NCI-H226 (cell line): ENCODE data around the gene SCART1.
"Not testable (repeated sequence)": the region's sequence is repeated elsewhere in the genome, so short reads cannot be mapped to it uniquely, and the experiment has no call there.

Experiments used
- DNase-seq: peaks from one replicate; pipeline ENCODE4 v3.0.0-alpha.2; 2015

Gene SCART1

DNA sequence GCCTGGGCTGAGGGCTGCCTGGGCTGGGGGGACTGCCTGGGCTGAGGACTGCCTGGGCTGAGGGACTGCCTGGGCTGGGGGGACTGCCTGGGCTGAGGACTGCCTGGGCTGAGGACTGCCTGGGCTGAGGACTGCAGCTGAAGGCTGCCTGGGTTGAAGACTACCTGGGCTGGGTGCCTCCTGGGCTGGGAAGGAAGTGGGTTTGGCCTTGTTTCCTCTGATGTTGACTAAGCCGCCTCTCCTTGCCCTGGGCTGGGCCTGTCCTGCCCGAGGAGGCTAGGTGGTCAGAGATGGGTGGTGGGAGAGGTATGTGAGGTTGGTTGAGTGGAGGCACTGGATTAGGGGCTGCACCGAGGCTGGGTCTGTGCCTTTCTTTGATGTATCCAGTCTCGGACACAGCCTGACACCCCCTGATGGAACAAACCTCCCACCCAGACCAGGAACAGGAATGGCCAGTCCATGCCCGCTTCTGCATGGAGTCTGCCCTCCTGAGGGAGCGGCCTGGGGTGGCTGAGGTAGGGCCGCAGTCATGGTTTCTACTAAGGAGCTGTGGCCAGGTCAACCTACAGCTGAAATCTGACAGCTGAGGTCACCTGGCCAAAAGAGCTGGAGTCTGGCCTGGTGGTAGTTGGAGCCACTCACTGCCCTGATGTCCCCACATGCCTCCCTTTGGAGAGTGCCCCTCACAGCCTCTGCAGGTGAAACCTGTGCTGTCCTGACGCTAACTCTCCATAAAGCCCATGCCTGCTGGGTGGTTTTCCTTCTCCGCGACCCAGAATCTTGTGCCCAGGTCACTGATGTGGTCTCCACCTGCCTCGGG lies 22.3 kb downstream of the SCART1 start:
- no peak for DNase-seq

DNA sequence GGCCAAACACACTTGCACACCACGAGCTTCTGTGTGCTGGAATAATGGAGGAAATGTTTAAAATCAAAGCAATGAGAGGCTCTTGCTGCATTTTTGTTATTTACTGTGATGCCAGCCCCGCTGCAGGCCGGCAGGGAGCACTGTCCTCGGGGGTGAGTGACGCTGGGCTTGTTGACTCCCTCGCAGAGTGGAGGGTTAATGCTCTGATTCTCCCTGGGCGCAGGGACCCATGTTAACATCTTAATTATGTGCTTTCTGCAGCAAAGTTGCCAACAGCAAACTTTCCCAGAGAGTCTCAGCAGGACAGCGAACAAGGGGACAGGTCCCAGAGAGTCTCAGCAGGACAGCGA lies 22.9 kb downstream of the SCART1 start:
- no peak for DNase-seq

DNA sequence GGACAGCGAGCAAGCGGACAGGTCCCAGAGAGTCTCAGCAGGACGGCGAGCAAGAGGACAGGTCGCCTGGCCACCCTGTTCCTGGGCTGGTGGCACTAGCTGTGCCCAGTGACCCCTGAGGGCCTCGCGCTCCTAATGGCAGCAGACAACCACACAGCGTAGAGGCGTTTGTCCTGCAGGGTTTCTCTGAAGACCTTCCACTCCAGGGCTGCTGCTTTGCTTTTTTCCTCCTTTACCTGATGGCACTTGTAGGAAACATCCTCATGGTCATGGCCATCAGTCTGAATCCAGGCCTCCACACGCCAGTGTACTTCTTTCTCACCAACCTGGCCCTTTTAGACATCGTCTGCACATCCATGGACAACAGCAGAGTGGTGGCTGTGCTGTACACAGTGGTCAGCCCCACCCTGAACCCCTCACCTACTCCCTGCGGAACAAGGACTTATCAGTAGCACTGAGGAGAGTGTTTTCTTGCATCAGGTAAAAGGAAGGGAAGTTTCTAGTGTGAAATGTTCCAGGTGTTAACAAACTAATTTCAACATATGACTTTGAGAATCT lies 27.4 kb downstream of the SCART1 start:
- no peak for DNase-seq

DNA sequence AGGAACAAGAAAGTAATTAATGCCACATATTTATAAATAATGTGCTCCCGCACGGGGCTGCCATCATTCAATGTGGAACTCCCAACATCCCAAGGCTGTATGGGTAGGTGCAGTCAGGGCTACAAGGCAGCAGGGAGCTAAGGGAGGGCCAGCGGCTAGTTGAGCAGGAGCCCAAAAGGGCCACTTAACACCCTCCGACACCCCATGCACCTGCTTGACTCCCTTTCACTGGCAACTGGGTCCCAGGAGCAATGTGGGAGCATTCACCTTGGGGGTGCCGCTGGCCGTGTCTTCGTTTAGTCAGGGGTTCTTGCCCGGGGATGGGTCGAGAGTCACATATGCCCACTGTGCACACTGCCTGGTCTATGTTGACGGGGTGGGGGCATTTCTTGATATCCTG lies 27.9 kb downstream of the SCART1 start:
- no peak for DNase-seq

DNA sequence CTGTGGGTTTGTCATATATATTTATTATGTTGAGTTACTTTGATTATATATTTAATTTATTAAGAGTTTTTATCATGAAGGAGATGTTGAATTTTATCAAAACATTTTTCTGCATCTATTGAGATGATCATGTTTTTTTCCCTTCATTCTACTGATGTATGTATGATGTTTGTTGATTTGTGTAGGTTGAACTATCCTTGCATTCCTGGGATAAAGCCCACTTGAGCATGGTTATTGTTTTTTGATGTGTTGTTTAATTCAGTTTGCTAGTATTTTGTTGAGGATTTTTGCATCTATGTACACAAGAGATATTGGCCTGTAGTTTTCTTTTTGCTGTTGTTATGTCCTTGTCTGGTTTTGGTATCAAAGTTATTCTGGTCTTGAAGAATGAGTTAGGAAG lies 31.1 kb downstream of the SCART1 start:
- DNase-seq = no peak

DNA sequence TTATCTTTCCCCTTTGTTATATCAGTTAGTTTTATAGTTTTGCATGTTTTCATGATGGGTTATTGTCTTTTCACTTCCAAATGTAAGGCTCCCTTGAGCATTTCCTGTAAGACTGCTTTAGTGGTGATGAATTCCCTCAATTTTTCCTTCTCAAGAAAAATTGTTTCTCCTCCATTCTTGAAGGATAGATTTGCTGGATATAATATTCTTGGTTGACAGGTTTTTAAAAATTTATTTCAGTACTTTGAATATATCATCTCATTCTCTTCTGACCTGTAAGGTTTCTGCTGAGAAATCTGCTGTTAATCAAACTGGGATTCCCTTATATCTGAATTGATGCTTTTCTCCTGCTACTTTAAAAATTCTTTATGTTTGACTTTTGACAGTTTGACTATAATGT lies 33.3 kb downstream of the SCART1 start:
- DNase-seq = no peak

DNA sequence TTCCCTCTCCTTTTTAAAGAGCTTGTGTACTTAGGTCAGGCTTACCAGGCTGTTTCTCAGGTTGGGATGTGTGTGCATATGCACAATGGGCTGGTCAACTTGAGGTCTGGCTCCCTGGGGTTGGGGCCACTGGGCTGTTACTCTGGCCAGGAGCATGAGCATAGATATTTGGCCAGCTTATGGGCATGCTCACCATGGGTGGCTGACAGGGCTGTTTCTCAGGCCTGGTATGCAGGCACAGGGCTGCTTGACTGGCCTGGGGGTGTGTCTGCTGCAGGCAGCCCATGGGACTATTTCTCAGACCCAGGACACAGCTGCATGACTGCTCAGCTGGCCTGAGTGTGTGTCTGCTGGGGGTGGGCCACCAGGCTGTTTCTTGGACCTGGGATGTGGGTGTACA lies 34.6 kb downstream of the SCART1 start:
- DNase-seq = no peak

DNA sequence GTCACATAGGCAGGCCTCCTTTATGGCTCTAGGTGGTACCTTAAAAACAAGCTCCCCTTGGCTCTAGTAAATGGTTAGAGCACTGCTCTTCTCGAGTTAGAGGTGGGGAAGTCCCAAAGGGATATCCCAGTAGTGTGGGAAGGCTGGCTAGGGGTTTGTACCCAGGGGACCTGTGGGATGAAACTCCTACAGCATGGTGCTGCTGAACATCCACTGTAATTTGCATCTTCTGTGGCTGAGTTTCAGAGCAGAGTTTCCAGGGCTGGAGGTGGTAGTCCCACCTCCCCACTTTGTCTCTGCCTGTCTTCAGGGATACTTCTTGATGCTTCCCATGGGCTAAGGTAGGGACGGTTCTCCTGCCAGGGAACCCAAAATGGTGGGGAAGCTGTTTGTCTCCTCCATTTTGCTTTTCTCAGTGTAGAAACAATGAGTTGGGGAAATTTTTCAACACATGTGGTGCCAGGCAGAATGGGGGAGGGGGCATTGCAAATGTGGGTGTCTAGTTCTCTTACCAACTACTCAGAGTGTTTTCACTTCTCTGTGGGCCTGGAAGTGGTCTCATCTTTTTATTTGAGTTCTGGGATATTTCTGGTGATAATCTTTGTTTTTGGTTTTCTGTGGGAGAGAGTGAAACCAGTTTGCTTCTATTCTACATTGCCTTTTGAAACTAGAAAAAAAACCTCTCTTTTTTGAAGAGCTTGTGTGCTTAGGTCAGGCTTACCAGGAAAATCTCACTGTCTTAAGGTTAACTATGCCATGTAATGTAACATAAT lies 36.3 kb downstream of the SCART1 start:
- no peak for DNase-seq

DNA sequence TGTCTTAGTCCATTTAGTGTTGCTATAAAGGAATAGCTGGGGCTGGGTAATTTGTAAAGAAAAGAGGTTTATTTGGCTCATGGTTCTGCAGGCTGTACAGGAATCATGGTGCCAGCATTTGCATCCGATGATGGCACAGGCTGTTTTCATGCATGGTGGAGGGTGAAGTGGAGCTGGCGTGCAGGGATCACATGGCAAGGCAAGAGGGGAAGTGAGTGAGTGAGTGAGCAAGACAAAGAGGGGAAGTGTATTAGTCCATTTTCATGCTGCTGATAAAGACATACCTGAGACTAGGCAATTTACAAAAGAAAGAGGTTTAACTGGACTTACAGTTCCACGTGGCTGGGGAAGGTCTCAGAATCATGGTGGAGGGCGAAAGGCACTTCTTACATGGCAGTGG lies 39.8 kb downstream of the SCART1 start:
- DNase-seq = not testable (repeated sequence)

DNA sequence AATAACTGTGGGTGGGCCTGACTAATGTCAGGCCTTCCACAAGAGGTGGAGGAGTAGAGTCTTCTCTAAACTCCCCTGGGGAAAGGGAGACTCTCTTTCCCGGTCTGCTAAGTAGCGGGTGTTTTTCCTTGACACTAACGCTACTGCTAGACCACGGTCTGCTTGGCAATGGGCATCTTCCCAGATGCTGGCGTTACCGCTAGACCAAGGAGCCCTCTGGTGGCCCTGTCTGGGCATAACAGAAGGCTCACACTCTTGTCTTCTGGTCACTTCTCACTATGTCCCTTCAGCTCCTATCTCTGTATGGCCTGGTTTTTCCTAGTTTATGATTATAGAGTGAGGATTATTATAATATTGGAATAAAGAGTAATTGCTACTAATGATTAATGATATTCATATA lies 43.6 kb downstream of the SCART1 start:
- not testable (repeated sequence) for DNase-seq

DNA sequence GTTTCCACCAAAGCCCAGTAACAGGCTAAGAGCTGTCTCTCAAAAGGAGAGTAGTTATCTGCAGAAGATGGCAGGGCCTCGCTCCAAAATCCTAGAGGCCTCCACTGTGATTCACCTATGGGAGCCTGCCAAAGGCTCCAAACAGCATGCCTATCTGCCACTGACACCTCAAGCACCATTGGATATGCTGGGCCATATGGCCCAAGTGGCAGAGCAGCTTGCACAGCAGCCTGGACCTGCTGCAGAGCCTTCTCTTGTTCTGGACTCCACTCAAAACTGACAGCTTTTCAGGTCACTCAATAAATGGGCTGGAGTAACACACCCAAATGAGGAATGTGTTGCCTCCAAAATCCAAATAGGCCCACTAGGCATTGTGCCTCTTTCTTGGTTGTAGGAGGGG lies 45.4 kb downstream of the SCART1 start:
- not testable (repeated sequence) for DNase-seq

DNA sequence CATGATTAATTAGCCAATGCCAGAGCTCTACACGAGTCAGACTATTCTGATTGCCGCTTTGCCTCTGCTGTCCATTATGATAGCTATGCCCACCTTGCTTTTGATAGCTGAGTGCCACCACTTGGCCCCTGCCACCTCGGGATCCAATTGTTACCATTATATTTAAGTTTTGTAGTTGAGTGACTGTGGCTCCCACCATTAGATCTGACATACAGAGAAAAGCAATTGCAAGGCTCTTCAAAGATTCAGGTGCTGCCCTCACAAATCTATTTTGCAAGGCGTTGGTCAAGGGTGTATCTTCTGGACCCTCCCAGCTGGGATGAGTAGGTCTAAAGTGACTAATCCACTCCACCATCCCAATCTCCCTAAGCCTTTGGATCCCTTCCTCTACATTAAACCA lies 47.2 kb downstream of the SCART1 start:
- DNase-seq = not testable (repeated sequence)

DNA sequence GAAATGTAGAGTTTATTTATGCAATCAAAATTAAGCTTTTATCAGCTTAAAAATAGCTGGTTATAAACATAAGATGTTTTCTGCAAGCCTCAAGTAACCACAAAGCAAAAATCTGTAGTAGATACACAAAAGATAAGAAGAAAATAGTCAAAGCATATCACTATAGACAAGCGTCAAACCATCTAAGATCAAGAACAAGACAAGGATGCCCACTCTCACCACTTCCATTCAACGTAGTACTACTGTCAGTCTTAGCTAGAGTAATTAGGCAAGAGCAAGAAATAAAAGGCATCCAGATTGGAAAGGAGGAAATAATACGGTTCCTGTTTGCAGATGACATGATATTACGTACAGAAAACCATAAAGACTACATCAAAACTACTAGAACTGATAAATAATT lies 56.0 kb downstream of the SCART1 start:
- no peak for DNase-seq

DNA sequence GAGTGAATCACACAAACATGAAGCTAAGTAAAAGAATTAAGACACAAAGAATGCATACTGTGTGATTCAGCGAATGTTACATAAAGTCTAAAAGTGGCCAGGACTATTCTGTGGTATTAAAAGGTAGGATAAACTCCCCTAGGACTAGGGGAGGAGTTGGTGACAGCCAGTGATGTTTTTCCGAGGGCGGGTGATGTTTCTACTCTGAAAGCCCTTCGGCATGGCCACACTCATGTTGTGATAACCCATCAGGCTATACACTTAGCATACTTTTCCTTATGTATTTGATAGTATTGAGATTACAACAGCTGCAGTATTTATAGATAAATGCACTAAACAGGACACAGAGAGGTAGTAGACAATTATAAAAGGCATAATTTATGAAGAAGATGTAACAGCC lies 57.7 kb downstream of the SCART1 start:
- DNase-seq = no peak

DNA sequence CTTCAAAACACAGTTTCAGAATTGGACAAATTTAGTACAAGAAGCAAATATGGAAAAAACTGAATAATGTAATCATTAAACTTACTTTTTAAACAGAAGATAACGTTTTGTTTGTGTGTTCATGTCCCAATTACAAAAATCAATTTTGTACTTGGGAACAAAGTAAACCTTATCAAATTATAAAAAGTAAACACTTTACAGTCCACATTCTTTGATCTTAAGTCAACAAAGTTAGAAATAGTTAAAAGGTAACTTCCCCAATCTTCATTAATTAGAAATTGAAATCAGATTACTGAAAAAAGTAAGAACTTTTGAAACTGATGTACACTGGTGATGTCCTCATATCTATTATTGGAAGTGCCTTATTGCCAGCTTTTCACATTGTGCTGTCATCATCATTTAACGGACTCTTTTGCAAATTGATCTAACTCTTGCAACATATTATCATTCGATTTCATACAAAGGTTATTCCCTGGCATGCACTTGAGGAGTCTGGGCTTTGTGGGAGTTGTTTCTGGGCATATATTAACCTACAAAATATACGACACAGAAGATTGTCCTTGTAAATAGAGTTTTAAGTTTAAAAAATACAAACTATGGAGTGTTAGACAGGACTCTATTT lies 58.3 kb downstream of the SCART1 start:
- DNase-seq = no peak

DNA sequence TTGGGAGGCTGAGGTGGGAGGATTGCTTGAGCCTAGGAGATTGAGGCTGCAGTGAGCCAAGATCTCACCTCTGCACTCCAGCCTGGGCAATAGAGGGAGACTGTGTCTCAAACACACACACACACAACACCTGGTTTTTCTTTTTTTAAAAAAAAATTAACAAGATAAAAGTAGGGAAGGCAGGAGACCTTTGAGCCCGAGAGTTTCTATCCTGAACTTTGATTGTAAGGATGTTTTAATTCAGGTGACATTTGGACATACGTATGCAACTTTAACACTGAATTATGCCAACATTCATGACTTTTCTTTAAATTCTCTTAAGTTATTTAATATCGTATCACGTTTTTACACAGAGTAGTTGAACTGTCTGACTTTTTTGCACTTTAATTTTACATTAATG lies 61.7 kb downstream of the SCART1 start:
- no peak for DNase-seq

DNA sequence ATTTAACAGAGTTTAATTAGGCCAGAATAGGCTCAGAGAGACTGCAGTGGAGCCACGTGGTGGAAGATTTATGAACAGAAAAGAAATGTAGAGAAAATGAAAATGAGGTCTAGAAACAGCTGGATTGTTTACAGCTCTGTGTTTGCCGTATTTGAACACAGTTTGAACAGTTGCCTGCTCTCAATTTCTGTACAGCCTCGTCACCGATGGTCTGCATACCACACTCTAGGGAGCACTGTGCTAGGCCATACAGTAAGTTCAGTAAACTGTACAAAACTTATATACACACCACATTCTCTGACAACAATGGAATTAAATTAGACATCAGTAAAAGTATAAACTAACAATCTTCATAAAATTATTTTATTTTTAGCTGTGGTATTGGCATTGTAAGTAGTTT lies 62.3 kb downstream of the SCART1 start:
- DNase-seq = no peak

DNA sequence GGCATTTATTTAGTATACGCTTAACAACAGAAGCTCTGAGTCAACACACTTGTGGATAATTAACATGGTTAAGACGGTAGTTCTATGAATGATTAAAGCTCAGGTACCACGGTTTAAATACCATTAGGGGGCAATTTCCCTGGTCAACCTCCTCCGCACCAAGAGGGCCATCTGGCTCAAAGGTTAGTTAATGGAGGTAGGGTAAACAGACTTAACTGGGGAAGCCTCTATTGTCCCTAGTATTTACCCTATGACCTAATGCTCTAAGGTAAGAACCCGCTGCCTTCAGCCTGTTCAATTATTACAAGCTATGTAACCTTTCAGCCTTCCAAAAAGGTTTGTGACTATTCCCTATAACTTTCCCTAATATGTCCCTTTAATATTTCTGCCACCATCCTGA lies 64.8 kb downstream of the SCART1 start:
- DNase-seq = not testable (repeated sequence)
